T-cell (primary cell): ENCODE measurements around the gene BAZ1A. TPM values are rescaled to one million over a fixed set of nuclear protein-coding genes. Genes with fewer than 3 reads are reported as not detected.

ENCODE experiments used
- total RNA-seq, 35 experiments: library from RNA in 6 of 35; stranded (reverse) in 6 of 35; fragments of 120-200 nt in 1 of 35; gene quantifications; one replicate each; pipeline versions ENCODE4 v1.2.1 to v1.2.4 and lab custom pipeline; 2013 to 2026

Gene BAZ1A
- total RNA-seq, 5 donors from 2014 or later (not counting 1 experiment from before 2014, with no cell fraction given): 38.0 to 56.2 (median 44.6) TPM

Other genes with a start within 250 kb of the BAZ1A start
- 10 to 100 TPM; 63.4 to 69.1 (median 64.6) TPM for gene SNX6, start 245.2 kb downstream of the BAZ1A start, total RNA-seq
- gene CFL2, start 160.8 kb downstream of the BAZ1A start, total RNA-seq: 10 to 100 TPM; 10.7 to 27.3 (median 13.9) TPM
- gene SRP54, start 107.6 kb upstream of the BAZ1A start, total RNA-seq: 10 to 100 TPM; 41.5 to 55.4 (median 41.9) TPM
- 100 to 1,000 TPM in 2 of 5 donors, 10 to 100 TPM in 3; 35.7 to 141 (median 38.7) TPM for gene FAM177A1, start 170.9 kb upstream of the BAZ1A start, total RNA-seq
- gene PPP2R3C, start 246.6 kb upstream of the BAZ1A start, total RNA-seq: 10 to 100 TPM; 28.1 to 40.5 (median 32.9) TPM
- gene PRORP, start 247.2 kb upstream of the BAZ1A start, total RNA-seq: 10 to 100 TPM; 31.9 to 43.3 (median 35.9) TPM